ENCODE measurements around the gene NOP53.

- TF ChIP-seq MYC (IDR thresholded peaks at IDR 0.05; ENCODE audit: low read depth, low read length) (peak; percentile 93), CTCF (IDR thresholded peaks at IDR 0.05; ENCODE audit: extremely low read depth in 1 of 2, insufficient read depth in 1 of 2, low read depth in 1 of 2, low read length in 2 of 2) (no peak), MAX (IDR thresholded peaks at IDR 0.05; ENCODE audit: insufficient read depth, insufficient read length) (peak; percentile 92), EZH2 (IDR thresholded peaks at IDR 0.05; ENCODE audit: borderline replicate concordance, low read depth, low read length, severe bottlenecking) (no peak), JUN (IDR thresholded peaks at IDR 0.05; ENCODE audit: borderline replicate concordance, insufficient read depth, insufficient read length, low read depth) (no peak), POLR2AphosphoS5 (IDR thresholded peaks at IDR 0.05; ENCODE audit: insufficient read depth, low read depth, low read length) (no peak), POLR2A (IDR thresholded peaks at IDR 0.05; ENCODE audit: low read depth, low read length) (no peak), FOS (IDR thresholded peaks at IDR 0.05; ENCODE audit: borderline replicate concordance, insufficient read depth, low read length) (no peak)
Measured at GRCh38 chr19:47719047-47719859, 26.1 kb upstream of the NOP53 start.

Data from endothelial cell of umbilical vein (primary cell).